ENCODE results near the gene SLC6A11. TPM values are rescaled to one million over a fixed set of nuclear protein-coding genes. Genes with fewer than 3 reads are reported as not detected.

The SLC6A11 gene
- total RNA-seq, 1 donor from 2014 or later = 2.7 TPM

DNA sequence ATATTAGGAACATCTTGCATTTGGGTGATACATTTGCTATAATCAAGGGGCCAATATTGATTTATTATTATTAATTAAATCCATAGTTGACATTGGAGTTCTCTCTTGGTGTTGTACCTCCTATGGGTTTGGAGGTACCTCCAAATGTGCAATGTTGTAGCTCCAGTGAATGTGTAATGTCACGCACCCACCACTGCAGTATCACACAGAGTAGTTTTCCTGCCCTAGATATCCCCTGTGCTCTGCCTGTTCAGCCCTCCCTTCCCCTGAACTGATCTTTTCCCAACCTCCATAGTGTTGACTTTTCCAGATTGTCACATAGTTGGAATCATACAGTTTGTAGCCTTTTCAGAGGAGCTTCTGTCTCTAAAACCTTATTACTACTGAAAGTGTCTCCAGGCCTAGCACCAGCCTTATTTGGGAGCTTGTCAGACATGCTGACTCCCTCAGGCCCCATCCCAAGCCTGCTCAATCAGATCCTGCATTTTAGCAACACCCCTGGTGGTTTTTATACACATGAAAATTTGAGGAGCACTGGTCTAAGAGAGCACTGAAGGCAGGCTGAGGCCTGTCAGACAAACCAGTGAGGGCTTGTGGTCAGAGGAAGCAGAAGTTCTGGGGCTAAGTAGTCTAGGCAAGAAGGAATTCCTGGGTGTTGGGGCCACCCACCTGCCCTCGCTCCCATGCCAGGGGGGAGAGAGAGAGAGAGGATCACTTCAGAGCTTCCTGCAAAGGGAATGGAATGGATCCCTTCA is 73.4 kb downstream of the SLC6A11 start:
- no peak for DNase-seq (ENCODE audit: low spot score in 2 of 2, unreplicated experiment in 2 of 2)
- peaks cover 14% of the 10 kb centered on the region for H3K27me3 Mint-ChIP-seq (ENCODE audit: low read depth)
- no peak overlapping the region for H3K4me3 Mint-ChIP-seq
- H3K9me3 Mint-ChIP-seq = peaks cover 9% of the 10 kb centered on the region
- TF ChIP-seq, protein P1, sequence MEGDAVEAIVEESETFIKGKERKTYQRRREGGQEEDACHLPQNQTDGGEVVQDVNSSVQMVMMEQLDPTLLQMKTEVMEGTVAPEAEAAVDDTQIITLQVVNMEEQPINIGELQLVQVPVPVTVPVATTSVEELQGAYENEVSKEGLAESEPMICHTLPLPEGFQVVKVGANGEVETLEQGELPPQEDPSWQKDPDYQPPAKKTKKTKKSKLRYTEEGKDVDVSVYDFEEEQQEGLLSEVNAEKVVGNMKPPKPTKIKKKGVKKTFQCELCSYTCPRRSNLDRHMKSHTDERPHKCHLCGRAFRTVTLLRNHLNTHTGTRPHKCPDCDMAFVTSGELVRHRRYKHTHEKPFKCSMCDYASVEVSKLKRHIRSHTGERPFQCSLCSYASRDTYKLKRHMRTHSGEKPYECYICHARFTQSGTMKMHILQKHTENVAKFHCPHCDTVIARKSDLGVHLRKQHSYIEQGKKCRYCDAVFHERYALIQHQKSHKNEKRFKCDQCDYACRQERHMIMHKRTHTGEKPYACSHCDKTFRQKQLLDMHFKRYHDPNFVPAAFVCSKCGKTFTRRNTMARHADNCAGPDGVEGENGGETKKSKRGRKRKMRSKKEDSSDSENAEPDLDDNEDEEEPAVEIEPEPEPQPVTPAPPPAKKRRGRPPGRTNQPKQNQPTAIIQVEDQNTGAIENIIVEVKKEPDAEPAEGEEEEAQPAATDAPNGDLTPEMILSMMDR (IDR thresholded peaks at IDR 0.05; ENCODE audit: unreplicated experiment) = no peak
- H3K4me1 Mint-ChIP-seq = no peaks in the 10 kb centered on the region
- H3K36me3 Mint-ChIP-seq = no peaks in the 10 kb centered on the region
- no peak overlapping the region for H3K27ac Mint-ChIP-seq

DNA sequence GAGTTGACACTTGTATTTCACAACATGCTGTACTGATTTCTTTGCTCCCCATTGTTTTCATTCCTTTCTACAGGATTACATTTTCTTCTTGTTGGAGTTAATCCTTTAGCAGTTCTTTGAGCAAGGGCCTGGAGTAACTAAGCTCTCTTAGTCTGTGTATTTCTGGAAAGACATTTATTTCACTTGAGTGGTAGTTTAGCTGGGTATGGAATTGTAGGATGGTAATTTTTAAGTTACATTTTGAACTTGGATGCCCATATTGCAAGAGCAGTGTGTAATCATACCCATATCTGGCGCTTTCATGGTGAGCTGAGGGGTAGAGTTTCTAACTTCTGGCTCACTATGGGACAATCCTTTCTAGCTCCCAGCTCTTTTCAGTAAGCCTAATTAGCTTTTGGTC is 74.6 kb downstream of the SLC6A11 start:
- no peak overlapping the region for H3K4me3 Mint-ChIP-seq
- peaks cover 9% of the 10 kb centered on the region for H3K9me3 Mint-ChIP-seq
- no peak for DNase-seq (ENCODE audit: low spot score in 2 of 2, unreplicated experiment in 2 of 2)
- H3K27me3 Mint-ChIP-seq (ENCODE audit: low read depth) = peaks cover 12% of the 10 kb centered on the region
- no peaks in the 10 kb centered on the region for H3K36me3 Mint-ChIP-seq
- TF ChIP-seq, protein P1 (IDR thresholded peaks at IDR 0.05; ENCODE audit: unreplicated experiment) = no peak
- no peak overlapping the region for H3K27ac Mint-ChIP-seq
- no peaks in the 10 kb centered on the region for H3K4me1 Mint-ChIP-seq

DNA sequence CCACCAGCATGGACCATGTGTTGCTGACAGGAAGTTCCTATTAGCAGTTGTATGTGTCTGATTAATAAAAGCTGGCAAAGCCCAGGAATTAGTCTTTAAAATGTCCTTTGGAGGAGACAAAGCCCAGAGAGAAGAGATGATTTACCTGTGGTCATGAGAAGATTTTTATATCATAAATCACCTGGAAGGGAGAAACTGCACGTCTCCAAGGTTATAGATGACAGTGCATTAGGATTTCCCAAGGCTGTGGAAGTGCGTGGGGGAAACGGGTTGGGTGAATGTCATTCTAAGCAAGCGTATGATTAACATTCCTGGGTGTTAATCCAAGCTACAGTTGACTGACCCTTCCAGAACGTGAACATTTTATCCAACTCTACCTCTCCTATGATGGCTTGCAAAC is 76.6 kb downstream of the SLC6A11 start:
- H3K4me1 Mint-ChIP-seq = no peaks in the 10 kb centered on the region
- DNase-seq (ENCODE audit: low spot score in 2 of 2, unreplicated experiment in 2 of 2) = no peak
- TF ChIP-seq, protein P1 (IDR thresholded peaks at IDR 0.05; ENCODE audit: unreplicated experiment) = no peak
- H3K27me3 Mint-ChIP-seq (ENCODE audit: low read depth) = peaks cover 6% of the 10 kb centered on the region
- H3K36me3 Mint-ChIP-seq = no peaks in the 10 kb centered on the region
- H3K4me3 Mint-ChIP-seq = no peak overlapping the region
- peaks cover 9% of the 10 kb centered on the region for H3K9me3 Mint-ChIP-seq
- no peak overlapping the region for H3K27ac Mint-ChIP-seq

DNA sequence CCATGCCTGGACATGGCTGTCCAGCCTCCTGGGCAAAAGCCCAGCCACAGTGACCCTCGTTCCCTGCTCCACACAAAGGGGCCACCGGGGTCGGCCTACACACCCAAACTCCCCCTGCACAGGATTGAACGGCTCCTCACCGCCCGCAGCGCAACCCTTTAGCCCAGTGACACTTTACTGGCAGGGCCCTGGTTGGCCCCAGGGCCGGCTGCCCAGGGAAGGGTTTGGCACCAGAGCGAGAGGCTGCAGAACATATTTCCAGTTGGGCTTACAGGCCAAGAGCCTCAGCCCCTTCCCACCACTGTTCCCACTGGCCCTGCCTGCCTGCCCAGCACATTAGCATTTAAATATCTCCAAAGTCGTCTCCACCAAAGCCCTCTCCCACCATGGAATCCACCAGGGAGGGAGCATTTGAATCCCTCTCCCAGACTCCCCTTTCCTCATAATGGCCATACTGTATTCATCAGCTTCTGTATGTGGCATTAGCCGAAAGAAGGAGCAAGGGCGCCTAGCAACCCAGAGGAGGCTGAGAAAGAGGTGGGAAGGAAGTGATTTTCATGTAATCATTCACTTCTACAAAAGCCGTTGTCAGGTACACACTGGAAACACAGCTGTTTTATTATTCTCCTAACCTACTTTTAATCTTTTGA is 85.4 kb downstream of the SLC6A11 start:
- TF ChIP-seq, protein P1 (IDR thresholded peaks at IDR 0.05; ENCODE audit: unreplicated experiment) = no peak
- Mint-ChIP-seq H3K4me3 (no peak overlapping the region), H3K36me3 (no peaks in the 10 kb centered on the region), H3K27ac (no peak overlapping the region), H3K9me3 (peaks cover 33% of the 10 kb centered on the region), H3K27me3 (ENCODE audit: low read depth) (peaks cover 3% of the 10 kb centered on the region), H3K4me1 (no peaks in the 10 kb centered on the region)
- no peak for DNase-seq (ENCODE audit: low spot score in 2 of 2, unreplicated experiment in 2 of 2)

DNA sequence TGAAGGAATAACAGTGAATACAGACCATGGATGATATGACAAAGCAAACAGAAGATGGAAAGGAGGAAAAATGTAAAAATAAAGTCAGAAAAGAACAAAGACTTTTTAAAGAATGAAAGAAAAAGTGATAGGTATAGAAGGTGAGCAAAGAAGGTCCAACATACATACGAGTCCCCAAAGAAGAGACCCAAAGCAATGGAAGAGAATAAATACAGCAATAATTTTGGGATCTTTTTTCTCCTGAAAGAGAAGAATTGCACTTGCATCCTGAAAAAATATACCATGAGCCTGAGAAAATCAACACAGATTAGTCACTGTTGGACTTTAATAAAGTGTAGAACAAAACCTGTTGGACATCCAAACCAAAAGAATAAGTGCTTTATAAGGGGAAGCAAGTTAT is 91.2 kb downstream of the SLC6A11 start:
- TF ChIP-seq, protein P1 (IDR thresholded peaks at IDR 0.05; ENCODE audit: unreplicated experiment) = no peak
- Mint-ChIP-seq H3K36me3 (no peaks in the 10 kb centered on the region), H3K27ac (no peak overlapping the region), H3K9me3 (peaks cover 51% of the 10 kb centered on the region), H3K4me1 (no peaks in the 10 kb centered on the region), H3K27me3 (ENCODE audit: low read depth) (peaks cover 6% of the 10 kb centered on the region), H3K4me3 (no peak overlapping the region)
- DNase-seq (ENCODE audit: low spot score in 2 of 2, unreplicated experiment in 2 of 2) = no peak

All from mesothelial cell of epicardium (in vitro differentiated cells).